ENCODE data around the gene CHMP3.

DNA sequence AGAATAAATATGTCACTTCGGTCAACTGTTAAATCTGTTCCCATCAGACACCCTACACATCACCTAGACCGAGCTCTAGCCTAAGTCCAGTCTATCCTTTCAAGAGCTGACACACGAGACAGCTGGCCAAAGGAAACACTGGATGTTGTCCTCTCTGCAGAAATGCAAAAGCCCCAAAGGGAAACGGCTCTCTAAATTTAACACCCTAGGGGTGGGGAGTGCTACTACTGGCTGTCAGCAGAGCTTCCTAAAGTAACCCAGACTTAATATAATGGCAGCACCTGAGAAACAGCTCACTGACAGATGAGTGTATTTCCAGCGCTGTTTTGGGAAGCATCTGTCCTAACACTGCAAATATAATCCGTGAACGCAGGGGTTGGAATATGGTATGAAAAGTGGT, 55.6 kb downstream of the CHMP3 start:
- TF ChIP-seq, protein P1, sequence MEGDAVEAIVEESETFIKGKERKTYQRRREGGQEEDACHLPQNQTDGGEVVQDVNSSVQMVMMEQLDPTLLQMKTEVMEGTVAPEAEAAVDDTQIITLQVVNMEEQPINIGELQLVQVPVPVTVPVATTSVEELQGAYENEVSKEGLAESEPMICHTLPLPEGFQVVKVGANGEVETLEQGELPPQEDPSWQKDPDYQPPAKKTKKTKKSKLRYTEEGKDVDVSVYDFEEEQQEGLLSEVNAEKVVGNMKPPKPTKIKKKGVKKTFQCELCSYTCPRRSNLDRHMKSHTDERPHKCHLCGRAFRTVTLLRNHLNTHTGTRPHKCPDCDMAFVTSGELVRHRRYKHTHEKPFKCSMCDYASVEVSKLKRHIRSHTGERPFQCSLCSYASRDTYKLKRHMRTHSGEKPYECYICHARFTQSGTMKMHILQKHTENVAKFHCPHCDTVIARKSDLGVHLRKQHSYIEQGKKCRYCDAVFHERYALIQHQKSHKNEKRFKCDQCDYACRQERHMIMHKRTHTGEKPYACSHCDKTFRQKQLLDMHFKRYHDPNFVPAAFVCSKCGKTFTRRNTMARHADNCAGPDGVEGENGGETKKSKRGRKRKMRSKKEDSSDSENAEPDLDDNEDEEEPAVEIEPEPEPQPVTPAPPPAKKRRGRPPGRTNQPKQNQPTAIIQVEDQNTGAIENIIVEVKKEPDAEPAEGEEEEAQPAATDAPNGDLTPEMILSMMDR (IDR thresholded peaks at IDR 0.05; ENCODE audit: poor library complexity), result no peak
- TF ChIP-seq EZH2 (IDR thresholded peaks at IDR 0.05; ENCODE audit: borderline replicate concordance) (no peak), EZH2phosphoT487 (IDR thresholded peaks at IDR 0.05; ENCODE audit: low read depth, severe bottlenecking, unreplicated experiment) (no peak)

Data from hepatocyte (in vitro differentiated cells).